Activated CD8-positive, alpha-beta T cell treated with anti-CD3 and anti-CD28 coated beads, Interleukin-2, amount 10 ng/mL, durations not matched to agents 7 days and 5 days (primary cell): ENCODE results near the gene HIRA. TPM values are rescaled to one million over a fixed set of nuclear protein-coding genes. Genes with fewer than 3 reads are reported as not detected.

Experiments used
- ATAC-seq: fragments of 150-1000 bp; cut with Tn5 transposase; one replicate; pipeline ENCODE4 v1.10.0; 2021; ENCODE audit warnings: moderate library complexity
- CTCF ChIA-PET: fragments of 350-600 bp; sonication (Branson Sonifier 250); formaldehyde crosslinking; loops from one replicate; lab custom pipeline; 2021; ENCODE audit warnings: antibody characterized with exemption; lab: Charles Lee
- POLR2A ChIA-PET: fragments of 350-600 bp; sonication (Branson Sonifier 250); formaldehyde crosslinking; loops from one replicate; lab custom pipeline; 2021; ENCODE audit warnings: antibody characterized with exemption; lab: Charles Lee
- DNase-seq: peaks from one replicate; pipeline ENCODE4 v3.0.0-alpha.2; 2020
- H3K27ac Mint-ChIP-seq: one replicate; pipeline ENCODE4 v1.8.0; 2021; ENCODE audit warnings: mild to moderate bottlenecking, mixed read lengths
- H3K27me3 Mint-ChIP-seq: one replicate; pipeline ENCODE4 v1.8.0; 2021; ENCODE audit warnings: low read depth, mixed read lengths
- H3K36me3 Mint-ChIP-seq: one replicate; pipeline ENCODE4 v1.8.0; 2021; ENCODE audit warnings: low read depth, mixed read lengths
- H3K4me1 Mint-ChIP-seq: one replicate; pipeline ENCODE4 v1.8.0; 2021; ENCODE audit warnings: low read depth, mixed read lengths
- H3K4me3 Mint-ChIP-seq: one replicate; pipeline ENCODE4 v1.8.0; 2021; ENCODE audit warnings: mild to moderate bottlenecking, mixed read lengths
- H3K9me3 Mint-ChIP-seq: one replicate; pipeline ENCODE4 v1.8.0; 2022; ENCODE audit warnings: mixed read lengths; ENCODE audit not compliant: insufficient read depth
- total RNA-seq, 2 experiments: library from RNA; stranded (reverse); gene quantifications; one replicate each; pipeline ENCODE4 v1.2.3, GENCODE V29; 2021

Gene HIRA
- total RNA-seq, 2 experiments from 2014 or later = 47.0 to 48.1 TPM

GRCh38 chr22:19393704-19394103, 37.8 kb downstream of the HIRA start:
- Mint-ChIP-seq H3K4me3 (no peak overlapping the region), H3K9me3 (no peaks in the 10 kb centered on the region), H3K27ac (no peak overlapping the region), H3K27me3 (no peaks in the 10 kb centered on the region), H3K4me1 (no peaks in the 10 kb centered on the region), H3K36me3 (peaks cover 50% of the 10 kb centered on the region)
- DNase-seq (no peak), ATAC-seq (no peak)
- ChIA-PET CTCF (no interaction called here), POLR2A (interaction anchor here (0.7 to 1.0 kb wide), 2 partner anchors 10 to 39 kb away, joined by 3 read pairs; no protein-coding TSS in a partner anchor)

GRCh38 chr22:19387575-19387974, 44.0 kb downstream of the HIRA start:
- Mint-ChIP-seq H3K9me3 (no peaks in the 10 kb centered on the region), H3K27me3 (no peaks in the 10 kb centered on the region), H3K4me3 (no peak overlapping the region), H3K4me1 (no peaks in the 10 kb centered on the region), H3K27ac (no peak overlapping the region), H3K36me3 (peaks cover 47% of the 10 kb centered on the region)
- ChIA-PET POLR2A (interaction anchor here (0.8 kb wide), 1 partner anchor 8 kb away, joined by 3 read pairs; no protein-coding TSS in a partner anchor), CTCF (interaction anchor here (1.1 kb wide), 1 partner anchor 15 kb away, joined by 3 read pairs; no protein-coding TSS in a partner anchor)
- ATAC-seq = no peak
- DNase-seq = no peak

GRCh38 chr22:19387038-19387437, 44.5 kb downstream of the HIRA start:
- no peaks in the 10 kb centered on the region for H3K9me3 Mint-ChIP-seq
- H3K27me3 Mint-ChIP-seq = no peaks in the 10 kb centered on the region
- CTCF ChIA-PET = interaction anchor here (1.1 to 1.5 kb wide), 2 partner anchors 9 to 14 kb away, joined by 3 read pairs; no protein-coding TSS in a partner anchor
- no peak overlapping the region for H3K27ac Mint-ChIP-seq
- H3K36me3 Mint-ChIP-seq = peaks cover 48% of the 10 kb centered on the region
- DNase-seq = no peak
- POLR2A ChIA-PET = interaction anchor here (0.8 kb wide), 1 partner anchor 9 kb away, joined by 3 read pairs; no protein-coding TSS in a partner anchor
- H3K4me3 Mint-ChIP-seq = no peak overlapping the region
- H3K4me1 Mint-ChIP-seq = no peaks in the 10 kb centered on the region
- ATAC-seq = no peak

GRCh38 chr22:19386248-19386647, 45.3 kb downstream of the HIRA start:
- ATAC-seq (no peak), DNase-seq (no peak)
- no peak overlapping the region for H3K27ac Mint-ChIP-seq
- no peaks in the 10 kb centered on the region for H3K4me1 Mint-ChIP-seq
- H3K36me3 Mint-ChIP-seq = peaks cover 54% of the 10 kb centered on the region
- POLR2A ChIA-PET = no interaction called here
- H3K9me3 Mint-ChIP-seq = no peaks in the 10 kb centered on the region
- no peak overlapping the region for H3K4me3 Mint-ChIP-seq
- CTCF ChIA-PET = interaction anchor here (1.1 to 1.5 kb wide), 2 partner anchors 9 to 14 kb away, joined by 3 read pairs; no protein-coding TSS in a partner anchor
- no peaks in the 10 kb centered on the region for H3K27me3 Mint-ChIP-seq

GRCh38 chr22:19385221-19385906, 46.2 kb downstream of the HIRA start:
- DNase-seq = no peak
- Mint-ChIP-seq H3K4me3 (no peak overlapping the region), H3K9me3 (no peaks in the 10 kb centered on the region), H3K27ac (no peak overlapping the region), H3K4me1 (no peaks in the 10 kb centered on the region), H3K27me3 (no peaks in the 10 kb centered on the region), H3K36me3 (peaks cover 52% of the 10 kb centered on the region)
- ATAC-seq = no peak
- POLR2A ChIA-PET = no interaction called here
- CTCF ChIA-PET = no interaction called here

- ChIA-PET POLR2A (no interaction called here), CTCF (no interaction called here)
- peaks cover 47% of the 10 kb centered on the region for H3K36me3 Mint-ChIP-seq
- H3K27ac Mint-ChIP-seq = no peak overlapping the region
- H3K27me3 Mint-ChIP-seq = no peaks in the 10 kb centered on the region
- H3K4me1 Mint-ChIP-seq = no peaks in the 10 kb centered on the region
- no peak for ATAC-seq
- no peak for DNase-seq
- H3K4me3 Mint-ChIP-seq = no peak overlapping the region
- no peaks in the 10 kb centered on the region for H3K9me3 Mint-ChIP-seq
Measured at GRCh38 chr22:19383292-19383691, 48.2 kb downstream of the HIRA start.

GRCh38 chr22:19382240-19382639, 49.3 kb downstream of the HIRA start:
- POLR2A ChIA-PET = no interaction called here

GRCh38 chr22:19378344-19378674, 53.2 kb downstream of the HIRA start:
- no peaks in the 10 kb centered on the region for H3K4me1 Mint-ChIP-seq
- H3K27ac Mint-ChIP-seq = no peak overlapping the region
- ChIA-PET CTCF (no interaction called here), POLR2A (no interaction called here)
- H3K27me3 Mint-ChIP-seq = no peaks in the 10 kb centered on the region
- H3K4me3 Mint-ChIP-seq = no peak overlapping the region
- no peaks in the 10 kb centered on the region for H3K9me3 Mint-ChIP-seq
- ATAC-seq (no peak), DNase-seq (no peak)
- peaks cover 65% of the 10 kb centered on the region for H3K36me3 Mint-ChIP-seq

More at GRCh38 chr22:19382240-19382639, 49.3 kb downstream of the HIRA start:
- no peaks in the 10 kb centered on the region for H3K9me3 Mint-ChIP-seq
- CTCF ChIA-PET = no interaction called here
- H3K36me3 Mint-ChIP-seq = peaks cover 54% of the 10 kb centered on the region
- H3K4me3 Mint-ChIP-seq = no peak overlapping the region
- H3K4me1 Mint-ChIP-seq = no peaks in the 10 kb centered on the region
- no peak overlapping the region for H3K27ac Mint-ChIP-seq
- no peaks in the 10 kb centered on the region for H3K27me3 Mint-ChIP-seq
- no peak for DNase-seq
- no peak for ATAC-seq

GRCh38 chr22:19377565-19378343, 53.8 kb downstream of the HIRA start:
- no peak overlapping the region for H3K27ac Mint-ChIP-seq
- POLR2A ChIA-PET = no interaction called here
- no peak overlapping the region for H3K4me3 Mint-ChIP-seq
- no peak for DNase-seq
- H3K4me1 Mint-ChIP-seq = no peaks in the 10 kb centered on the region
- CTCF ChIA-PET = no interaction called here
- no peaks in the 10 kb centered on the region for H3K27me3 Mint-ChIP-seq
- no peaks in the 10 kb centered on the region for H3K9me3 Mint-ChIP-seq
- ATAC-seq = no peak
- peaks cover 65% of the 10 kb centered on the region for H3K36me3 Mint-ChIP-seq

GRCh38 chr22:19376971-19377370, 54.6 kb downstream of the HIRA start:
- no peak for ATAC-seq
- Mint-ChIP-seq H3K27ac (no peak overlapping the region), H3K36me3 (peaks cover 59% of the 10 kb centered on the region)

GRCh38 chr22:19376247-19376646, 55.3 kb downstream of the HIRA start:
- Mint-ChIP-seq H3K27me3 (no peaks in the 10 kb centered on the region), H3K4me3 (no peak overlapping the region), H3K4me1 (no peaks in the 10 kb centered on the region), H3K36me3 (peaks cover 60% of the 10 kb centered on the region), H3K27ac (peak overlapping the region; percentile 22), H3K9me3 (no peaks in the 10 kb centered on the region)
- ATAC-seq (no peak), DNase-seq (no peak)
- CTCF ChIA-PET = no interaction called here
- POLR2A ChIA-PET = no interaction called here

More at GRCh38 chr22:19376971-19377370, 54.6 kb downstream of the HIRA start:
- no peaks in the 10 kb centered on the region for H3K4me1 Mint-ChIP-seq
- CTCF ChIA-PET = no interaction called here
- no peaks in the 10 kb centered on the region for H3K9me3 Mint-ChIP-seq
- no peak for DNase-seq
- POLR2A ChIA-PET = no interaction called here
- no peak overlapping the region for H3K4me3 Mint-ChIP-seq
- no peaks in the 10 kb centered on the region for H3K27me3 Mint-ChIP-seq

- Mint-ChIP-seq H3K27me3 (no peaks in the 10 kb centered on the region), H3K27ac (no peak overlapping the region), H3K4me3 (no peak overlapping the region), H3K9me3 (no peaks in the 10 kb centered on the region), H3K36me3 (peaks cover 63% of the 10 kb centered on the region), H3K4me1 (no peaks in the 10 kb centered on the region)
- no peak for ATAC-seq
- ChIA-PET POLR2A (no interaction called here), CTCF (no interaction called here)
- DNase-seq = no peak
Measured at GRCh38 chr22:19375435-19375834, 56.1 kb downstream of the HIRA start.
